NCI-H1092 (cell line): ENCODE data around the gene OXSR1.
"Not testable (repeated sequence)": the region's sequence is repeated elsewhere in the genome, so short reads cannot be mapped to it uniquely, and the experiment has no call there.

ENCODE experiments used
- DNase-seq: peaks from one replicate; lab custom pipeline; 2025; lab: John Stamatoyannopoulos, UW

The OXSR1 gene

DNA sequence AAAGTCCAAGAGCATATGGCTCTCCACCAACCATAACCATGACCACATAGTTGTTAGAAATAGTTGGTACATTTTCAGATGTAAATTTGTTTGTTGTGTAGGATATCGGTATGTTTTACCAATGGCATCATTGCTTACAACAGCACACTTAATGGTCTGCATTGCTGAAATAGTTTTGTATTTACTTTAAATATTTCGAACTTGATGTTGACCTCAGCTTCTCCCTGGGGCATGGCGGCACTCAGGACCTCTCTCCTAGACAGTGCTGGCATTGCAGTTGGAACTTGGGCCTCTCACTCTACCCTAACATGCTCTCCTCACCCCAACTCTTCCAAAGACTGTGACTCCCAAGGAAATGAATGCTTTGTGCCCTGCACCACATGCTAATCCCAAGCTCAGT, 105.3 kb downstream of the OXSR1 start:
- no peak for DNase-seq

DNA sequence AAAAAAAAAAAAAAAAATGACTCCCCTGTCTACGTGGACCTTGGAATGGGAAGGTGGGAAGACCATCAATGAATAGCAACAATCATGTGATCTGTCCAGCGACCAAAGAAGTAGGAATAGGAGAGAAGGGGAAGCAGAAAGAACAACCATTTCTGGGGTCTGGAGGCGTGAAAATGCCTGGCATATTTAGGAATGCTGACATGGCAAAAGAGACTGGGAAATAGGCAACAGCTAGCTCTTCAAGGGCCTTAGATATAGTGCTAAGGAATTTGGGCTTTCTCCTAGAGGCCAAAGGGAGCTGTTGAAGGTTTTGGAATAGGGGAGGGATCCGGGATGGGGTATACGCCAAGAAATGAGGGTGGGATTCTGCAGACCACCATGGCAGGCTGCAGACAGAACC, 106.2 kb downstream of the OXSR1 start:
- DNase-seq, result no peak

DNA sequence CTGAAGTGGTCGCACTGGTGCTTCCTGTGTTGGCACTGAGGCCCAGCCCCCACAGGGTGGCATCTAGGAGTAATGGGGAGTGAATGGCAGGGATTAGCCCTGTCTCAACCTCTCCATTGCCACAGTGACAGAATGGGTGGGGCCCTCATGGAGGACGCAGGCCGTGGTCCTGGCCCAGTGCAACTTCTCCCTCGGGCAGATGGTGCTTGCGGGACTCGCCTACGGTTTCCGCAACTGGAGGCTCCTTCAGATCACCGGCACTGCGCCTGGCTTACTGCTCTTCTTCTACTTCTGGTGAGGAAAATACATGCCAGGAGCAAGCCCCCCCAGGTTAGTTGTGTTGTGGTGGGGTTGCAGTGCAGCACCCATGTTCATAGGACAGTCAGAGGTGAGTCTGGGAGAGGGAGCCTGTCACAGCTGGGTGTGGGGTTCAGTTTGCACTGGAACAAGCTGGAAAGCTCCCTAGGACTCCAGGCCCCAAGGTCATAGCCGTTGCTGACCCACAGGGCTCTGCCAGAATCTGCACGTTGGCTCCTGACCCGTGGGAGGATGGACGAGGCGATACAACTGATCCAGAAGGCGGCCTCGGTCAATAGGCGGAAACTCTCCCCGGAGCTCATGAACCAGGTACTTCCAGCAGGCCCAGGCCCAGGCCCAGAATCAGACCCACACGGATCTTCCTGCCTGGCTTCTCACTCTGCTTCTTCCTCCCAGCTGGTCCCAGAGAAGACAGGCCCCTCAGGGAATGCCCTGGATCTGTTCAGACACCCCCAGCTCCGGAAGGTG, 109.7 kb downstream of the OXSR1 start:
- DNase-seq, result no peak

DNA sequence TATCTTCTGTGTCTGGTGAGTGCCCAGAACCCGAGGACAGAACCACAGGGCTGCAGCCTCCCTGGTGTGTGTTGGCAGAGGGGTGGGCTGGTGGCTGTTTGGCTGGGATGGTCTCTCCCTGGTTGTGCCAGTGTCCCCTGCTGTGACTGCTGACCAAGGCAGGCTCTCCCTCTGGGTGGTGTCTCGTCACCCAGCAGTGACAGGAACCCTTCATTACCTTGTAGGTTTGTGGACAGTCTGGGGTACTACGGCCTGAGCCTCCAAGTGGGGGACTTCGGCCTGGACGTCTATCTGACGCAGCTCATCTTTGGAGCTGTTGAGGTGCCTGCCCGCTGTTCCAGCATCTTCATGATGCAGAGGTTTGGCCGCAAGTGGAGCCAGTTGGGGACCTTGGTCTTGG, 110.3 kb downstream of the OXSR1 start:
- DNase-seq, result no peak

DNA sequence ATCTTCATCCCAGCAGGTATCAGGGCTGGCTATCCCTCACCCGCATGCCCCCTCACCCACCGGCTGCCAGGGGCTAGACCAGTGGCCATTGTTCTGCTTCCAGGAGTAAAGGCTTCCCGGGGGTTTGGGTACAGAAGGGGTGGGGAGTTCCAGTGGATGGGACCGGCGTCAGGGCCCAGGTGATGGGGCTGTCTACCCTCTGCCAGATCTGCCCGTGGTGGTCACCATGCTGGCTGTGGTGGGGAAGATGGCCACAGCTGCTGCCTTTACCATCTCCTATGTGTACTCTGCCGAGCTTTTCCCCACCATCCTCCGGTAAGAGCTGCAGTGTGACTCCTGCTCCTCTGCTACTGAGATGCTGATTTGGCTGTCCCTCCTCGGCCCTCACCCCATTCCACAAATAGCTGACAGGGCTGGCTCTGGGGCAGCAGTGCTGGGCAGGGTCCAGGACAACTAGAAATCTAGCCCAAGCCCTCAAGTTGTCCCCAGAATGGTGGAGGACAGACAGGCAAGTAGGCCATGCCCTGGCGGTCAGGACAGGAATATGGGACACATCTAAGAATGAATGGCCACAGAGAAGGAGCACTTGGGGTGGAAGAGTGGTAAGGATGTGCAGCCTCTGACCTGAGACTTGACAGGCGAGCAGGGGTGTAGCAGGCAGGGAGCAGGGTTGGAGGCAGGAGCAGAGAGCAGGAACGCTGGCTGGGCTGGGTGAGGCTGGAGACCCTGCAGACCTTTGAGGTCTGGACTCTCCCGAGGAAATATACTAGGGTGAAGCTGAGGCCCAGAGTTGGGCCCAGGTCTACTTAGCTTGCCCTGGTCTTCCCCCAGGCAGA, 111.0 kb downstream of the OXSR1 start:
- DNase-seq, result no peak

DNA sequence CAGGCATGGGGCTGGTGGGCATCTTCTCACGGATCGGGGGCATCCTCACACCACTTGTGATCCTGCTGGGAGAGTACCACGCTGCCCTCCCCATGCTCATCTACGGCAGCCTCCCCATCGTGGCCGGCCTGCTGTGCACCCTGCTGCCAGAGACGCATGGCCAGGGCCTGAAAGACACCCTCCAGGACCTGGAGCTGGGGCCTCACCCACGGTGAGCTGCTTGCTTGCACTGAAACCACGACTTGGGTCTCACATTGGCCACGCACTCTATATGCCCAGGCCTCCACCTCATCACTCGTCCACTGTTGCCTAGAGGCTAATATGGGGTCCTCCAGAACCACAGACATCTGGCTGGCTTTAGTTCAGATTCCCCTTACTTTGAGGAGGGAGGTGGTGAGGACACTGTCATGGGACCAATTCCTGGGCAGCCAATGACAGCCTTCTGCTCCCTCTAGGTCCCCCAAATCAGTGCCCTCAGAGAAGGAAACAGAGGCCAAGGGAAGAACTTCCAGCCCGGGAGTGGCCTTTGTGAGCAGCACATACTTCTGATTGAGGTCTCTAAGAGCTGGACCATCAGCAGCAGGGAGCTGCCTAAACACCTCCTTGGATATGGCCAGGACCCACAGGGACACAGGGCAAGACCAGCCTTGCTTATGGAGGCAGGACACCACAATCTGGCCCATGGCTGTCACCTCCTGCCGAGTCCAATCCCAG, 111.7 kb downstream of the OXSR1 start:
- DNase-seq, result no peak

DNA sequence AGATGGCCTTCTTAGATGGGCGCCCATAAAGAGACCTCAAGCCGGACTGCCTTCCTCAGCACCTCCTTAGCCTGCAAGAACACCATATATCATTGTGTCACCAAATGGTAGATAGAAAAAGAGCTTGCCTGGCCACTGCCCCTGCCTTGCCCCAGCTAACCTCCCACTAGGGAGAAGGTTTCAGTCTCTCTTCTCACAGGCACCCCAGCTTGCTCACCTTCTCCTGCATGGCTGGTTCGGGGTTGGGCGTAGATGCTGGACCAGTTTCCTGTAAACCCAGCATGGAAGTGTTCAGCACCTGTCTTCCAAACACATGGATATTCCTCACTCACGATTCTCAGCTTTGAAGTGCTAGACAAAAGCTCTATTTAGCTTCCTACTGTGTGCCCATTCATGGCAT, 113.5 kb downstream of the OXSR1 start:
- no peak for DNase-seq

DNA sequence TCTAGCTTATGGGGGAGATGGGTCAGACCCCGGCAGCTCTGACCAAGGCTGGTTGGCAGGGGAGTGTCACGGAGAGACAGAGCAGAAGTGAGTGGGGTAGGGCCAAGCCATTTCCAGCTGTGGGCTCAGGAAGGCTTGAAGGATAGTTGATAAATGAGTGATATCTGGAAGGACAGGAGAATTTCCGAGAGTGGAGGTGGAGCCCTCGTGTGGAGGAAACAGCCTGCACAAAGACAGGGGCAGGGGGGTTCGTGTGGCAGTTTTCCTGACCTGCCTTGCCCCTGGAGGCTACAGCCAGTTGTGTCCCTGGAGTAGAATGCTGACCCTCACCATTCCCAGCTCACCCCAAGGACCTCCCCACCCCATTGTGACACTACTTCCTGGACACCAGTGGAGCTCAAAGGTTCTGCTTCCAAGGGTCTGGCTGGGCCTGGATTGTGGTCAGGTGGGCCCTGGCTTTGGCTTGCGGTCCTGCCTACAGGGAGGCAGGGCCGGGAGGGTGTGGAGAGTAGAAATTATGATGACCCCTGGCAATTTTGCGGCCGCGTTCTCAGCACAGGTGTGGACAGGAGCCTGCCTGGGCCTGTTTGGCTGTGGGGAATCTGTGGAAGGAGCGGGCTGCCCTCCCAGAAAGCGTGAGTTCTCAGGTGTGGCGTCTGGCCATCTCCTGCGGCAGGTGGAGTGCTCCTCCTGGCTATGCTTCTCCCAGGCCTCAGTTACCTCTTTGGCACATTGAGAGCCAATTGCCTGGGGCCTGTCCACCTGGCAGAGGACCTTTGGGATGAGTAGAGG, 116.8 kb downstream of the OXSR1 start, which contains the start of gene SLC22A14:
SLC22A14 (plus strand) TSS at position 400 of the 792 bp plus-strand sequence. CDS start 23,733 bp downstream, outside the sequence.
- DNase-seq, result no peak

DNA sequence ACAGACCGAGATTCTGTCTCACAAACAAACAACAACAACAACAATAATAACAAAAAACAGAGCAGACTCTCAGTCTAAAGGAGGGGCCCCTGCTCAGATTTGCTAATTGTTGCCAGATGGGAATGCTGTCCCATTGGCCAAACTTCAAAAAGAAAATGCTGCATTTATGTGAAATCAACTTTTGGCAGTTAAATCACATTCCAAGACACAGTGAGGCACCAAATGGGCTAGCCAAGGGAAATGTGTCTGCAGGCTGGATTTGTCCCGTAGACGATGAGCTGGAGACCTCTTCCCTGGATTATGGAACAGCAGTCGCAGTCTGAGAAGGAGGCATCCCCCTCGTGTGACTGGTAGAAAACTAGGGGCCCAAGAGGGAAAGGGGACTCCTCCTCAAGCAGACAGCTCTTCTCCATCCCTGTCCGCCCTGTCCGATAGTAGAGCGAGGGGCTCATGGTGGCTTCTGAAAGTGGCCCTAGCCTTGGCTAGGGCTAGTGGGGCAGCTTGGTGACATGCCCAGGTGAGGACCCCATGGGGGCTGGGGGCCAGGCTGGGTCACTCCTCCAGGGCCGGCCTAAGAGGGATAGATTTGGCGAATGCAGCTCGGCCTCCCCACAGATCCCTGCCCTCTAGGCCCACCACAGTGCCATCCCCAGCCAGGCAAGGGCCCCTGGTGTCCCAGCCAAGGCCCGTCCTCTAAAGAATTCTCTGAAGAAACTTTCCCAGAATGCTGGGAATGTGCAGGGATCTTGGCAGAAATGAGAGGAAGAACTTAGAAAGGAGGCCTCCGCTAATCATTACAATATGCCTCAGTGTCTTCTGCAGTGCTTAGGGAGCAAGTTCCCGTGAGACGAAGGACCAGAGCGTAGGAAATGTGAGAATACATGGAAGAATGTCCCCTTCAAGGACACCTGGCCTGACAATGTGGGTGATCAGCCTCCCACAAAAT, 118.7 kb downstream of the OXSR1 start:
- no peak for DNase-seq

DNA sequence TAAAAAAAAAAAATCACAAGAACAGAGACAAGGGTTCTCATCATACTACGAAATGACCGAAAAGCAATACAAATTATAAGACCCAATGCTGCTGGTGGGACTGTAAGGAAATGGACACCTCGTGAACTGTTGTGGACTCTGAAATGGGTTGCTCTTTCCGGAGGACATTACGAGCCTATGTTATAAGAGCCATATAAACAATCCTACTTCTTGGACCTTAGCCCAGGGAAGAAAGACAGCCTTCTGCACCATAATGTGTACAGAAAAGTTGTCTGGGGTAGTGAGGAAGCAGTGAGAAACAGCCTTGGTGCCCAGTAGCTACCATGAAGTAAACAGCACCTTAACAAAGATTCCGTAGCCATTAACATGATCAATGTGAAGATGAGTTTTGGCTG, 119.4 kb downstream of the OXSR1 start:
- no peak for DNase-seq

DNA sequence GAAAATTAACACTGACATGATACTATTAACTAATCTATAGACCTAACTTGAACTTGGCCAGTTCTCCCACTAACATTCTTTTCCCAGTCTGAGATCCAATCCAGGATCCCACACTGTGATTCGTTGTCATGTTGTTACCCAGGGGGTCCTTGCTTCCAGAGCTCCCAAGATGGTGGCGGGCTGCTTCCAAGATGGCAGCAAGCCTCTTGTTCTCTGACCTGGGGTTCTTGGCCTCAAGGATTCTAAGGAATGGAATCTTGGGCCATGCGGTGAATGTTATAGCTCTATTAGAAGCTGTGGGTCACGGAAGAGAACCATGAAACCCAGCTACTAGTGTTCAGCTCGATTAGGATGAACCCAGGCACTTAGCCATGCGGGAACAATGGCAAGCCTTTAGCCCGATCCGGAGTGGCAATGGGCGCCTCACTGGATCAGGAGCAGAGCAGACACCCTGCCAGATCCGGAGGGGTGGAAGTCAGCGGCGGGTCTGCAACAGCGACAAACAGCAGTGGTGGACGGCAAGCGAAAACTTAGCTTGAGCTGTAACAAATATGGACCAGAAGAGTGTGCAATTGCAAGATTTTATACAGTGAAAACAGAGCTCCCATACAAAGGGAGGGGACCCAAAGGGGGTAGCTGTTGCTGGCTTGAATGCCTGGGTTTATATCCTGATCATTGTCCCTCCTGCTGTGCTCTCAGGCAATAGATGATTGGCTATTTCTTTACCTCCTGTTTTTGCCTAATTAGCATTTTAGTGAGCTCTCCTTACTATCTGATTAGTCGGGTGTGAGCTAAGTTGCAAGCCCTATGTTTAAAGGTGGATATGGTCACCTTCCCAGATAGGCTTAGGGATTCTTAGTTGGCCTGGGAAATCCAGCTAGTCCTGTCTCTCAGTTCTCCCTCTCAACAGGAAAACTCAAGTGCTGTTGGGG, 124.2 kb downstream of the OXSR1 start:
- not testable (repeated sequence) for DNase-seq

DNA sequence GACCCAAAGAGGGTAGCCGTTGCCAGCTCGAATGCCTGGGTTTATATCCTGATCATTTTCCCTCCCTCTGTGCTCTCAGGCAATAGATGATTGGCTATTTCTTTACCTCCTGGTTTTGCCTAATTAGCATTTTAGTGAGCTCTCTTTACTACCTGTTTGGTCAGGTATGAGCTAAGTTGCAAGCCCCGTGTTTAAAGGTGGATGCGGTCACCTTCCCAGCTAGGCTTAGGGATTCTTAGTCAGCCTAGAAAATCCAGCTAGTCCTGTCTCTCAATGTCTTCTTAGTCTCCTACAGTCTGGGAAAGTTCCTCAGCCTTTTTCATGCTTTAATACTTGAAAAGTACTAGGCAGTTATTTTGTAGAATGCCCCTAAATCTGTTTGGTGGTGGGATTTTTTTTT, 131.7 kb downstream of the OXSR1 start:
- DNase-seq, result not testable (repeated sequence)

DNA sequence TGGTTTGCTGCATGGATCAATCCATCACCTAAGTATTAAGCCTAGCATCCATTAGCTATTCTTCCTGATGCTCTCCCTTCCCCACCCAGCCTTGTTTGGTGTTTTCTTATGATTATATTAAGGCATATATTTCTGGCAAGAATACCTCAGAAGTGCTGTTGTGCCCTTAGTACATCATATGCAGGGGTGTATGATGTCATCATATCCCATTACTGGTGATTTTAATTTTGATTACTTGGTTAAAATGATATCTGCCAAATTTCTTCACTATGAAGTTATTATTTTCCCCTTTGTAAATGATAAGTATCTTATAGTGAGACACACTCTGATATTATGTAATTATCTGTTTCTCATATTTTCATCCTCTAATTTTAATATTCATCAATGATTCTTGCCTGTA, 132.2 kb downstream of the OXSR1 start:
- DNase-seq, result no peak

DNA sequence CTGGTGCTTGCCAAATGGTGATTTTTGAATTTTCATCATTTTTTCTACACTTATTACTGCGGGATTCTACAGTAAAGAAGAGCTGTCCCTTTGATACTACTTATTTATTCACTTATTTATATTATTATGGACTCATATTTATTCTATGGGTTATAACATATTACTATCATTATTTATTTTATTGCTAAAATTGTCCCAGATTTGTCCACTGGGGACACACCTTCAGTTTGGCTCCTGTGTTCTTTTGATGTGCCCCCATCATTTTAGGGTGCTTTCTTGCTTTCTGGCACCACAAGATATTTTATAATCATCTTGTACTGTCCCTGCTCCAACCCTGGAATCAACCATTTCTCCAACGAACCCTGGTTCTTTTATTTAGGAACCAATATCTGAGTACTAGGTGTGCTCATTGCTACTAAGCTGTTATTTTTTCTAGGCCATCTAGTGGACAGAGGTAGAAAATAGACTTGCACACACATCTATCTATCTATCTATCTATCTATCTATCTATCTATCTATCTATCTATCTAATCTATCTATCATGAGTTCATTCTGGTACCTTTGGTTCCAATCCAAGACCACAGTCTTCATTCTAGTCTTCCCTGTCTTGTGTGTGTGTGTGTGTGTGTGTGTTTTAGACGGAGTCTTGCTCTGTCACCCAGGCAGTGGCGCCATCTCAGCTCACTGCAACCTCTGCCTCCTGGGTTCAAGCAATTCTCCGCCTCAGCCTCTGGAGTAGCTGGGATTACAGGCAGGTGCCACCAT, 132.8 kb downstream of the OXSR1 start:
- no peak for DNase-seq
